Fibroblast of mammary gland (primary cell): ENCODE measurements around the gene XPO4.

Source experiments
- DNase-seq: peaks from one replicate; pipeline ENCODE4 v3.0.0-alpha.2; 2010; ENCODE audit warnings: low read depth
- H3K4me3 ChIP-seq: 2 replicates; pipeline ENCODE4 v1.5.1; 2011; ENCODE audit warnings: low read depth, mild to moderate bottlenecking, low read length, moderate library complexity; ENCODE audit not compliant: control insufficient read depth
- CTCF ChIP-seq: conservative IDR thresholded peaks from 2 replicates; pipeline ENCODE4 v1.5.1; 2011; ENCODE audit warnings: low read depth, low read length, inconsistent platforms; ENCODE audit not compliant: control insufficient read depth, insufficient read depth

XPO4 gene

GRCh38 chr13:20826843-20827560 lies 75.5 kb downstream of the XPO4 start:
- no peak for DNase-seq
- no peak for TF ChIP-seq CTCF
- H3K4me3 ChIP-seq: no peak overlapping the region

GRCh38 chr13:20826301-20826700 lies 76.2 kb downstream of the XPO4 start:
- TF ChIP-seq CTCF: no peak
- no peak for DNase-seq
- H3K4me3 ChIP-seq: no peak overlapping the region

GRCh38 chr13:20825477-20825875 lies 77.1 kb downstream of the XPO4 start:
- no peak overlapping the region for H3K4me3 ChIP-seq
- DNase-seq: no peak
- TF ChIP-seq CTCF: no peak

GRCh38 chr13:20824762-20825476 lies 77.6 kb downstream of the XPO4 start:
- no peak for TF ChIP-seq CTCF
- peak; percentile 21 for DNase-seq
- no peak overlapping the region for H3K4me3 ChIP-seq

GRCh38 chr13:20823071-20823470 lies 79.5 kb downstream of the XPO4 start:
- no peak overlapping the region for H3K4me3 ChIP-seq
- no peak for DNase-seq
- TF ChIP-seq CTCF: no peak

- H3K4me3 ChIP-seq: no peak overlapping the region
- no peak for TF ChIP-seq CTCF
- DNase-seq: no peak
Observed at GRCh38 chr13:20822406-20822805, 80.1 kb downstream of the XPO4 start.
